ENCODE results near the gene GALNT12.

GALNT12 gene

GRCh38 chr9:98869078-98869745, 61.7 kb downstream of the GALNT12 start:
- Mint-ChIP-seq H3K27me3 (peaks cover 41 to 75% of the 10 kb centered on the region in 2 donors), H3K27ac (no peak overlapping the region), H3K9me3 (no peaks in the 10 kb centered on the region), H3K4me3 (no peak overlapping the region), H3K4me1 (ENCODE audit: low read depth in 2 of 2) (no peaks in the 10 kb centered on the region), H3K36me3 (ENCODE audit: insufficient read depth) (no peaks in the 10 kb centered on the region)
- no peak for DNase-seq
- no peak for ATAC-seq (replicated peaks)

GRCh38 chr9:98869866-98870265, 62.4 kb downstream of the GALNT12 start:
- Mint-ChIP-seq H3K27me3 (peaks cover 34 to 68% of the 10 kb centered on the region in 2 donors), H3K9me3 (no peaks in the 10 kb centered on the region)

GRCh38 chr9:98870782-98871557, 63.5 kb downstream of the GALNT12 start:
- Mint-ChIP-seq H3K27me3 (peaks cover 23 to 57% of the 10 kb centered on the region in 2 donors), H3K4me3 (no peak overlapping the region), H3K4me1 (ENCODE audit: low read depth in 2 of 2) (no peaks in the 10 kb centered on the region), H3K27ac (no peak overlapping the region), H3K36me3 (ENCODE audit: insufficient read depth) (no peaks in the 10 kb centered on the region), H3K9me3 (no peaks in the 10 kb centered on the region)
- no peak for ATAC-seq (replicated peaks)
- DNase-seq: no peak

More at GRCh38 chr9:98869866-98870265, 62.4 kb downstream of the GALNT12 start:
- Mint-ChIP-seq H3K36me3 (ENCODE audit: insufficient read depth) (no peaks in the 10 kb centered on the region), H3K27ac (no peak overlapping the region), H3K4me1 (ENCODE audit: low read depth in 2 of 2) (no peaks in the 10 kb centered on the region), H3K4me3 (no peak overlapping the region)
- DNase-seq (no peak), ATAC-seq (replicated peaks) (no peak)

GRCh38 chr9:98871558-98872065, 64.1 kb downstream of the GALNT12 start:
- Mint-ChIP-seq H3K4me3 (no peak overlapping the region), H3K4me1 (ENCODE audit: low read depth in 2 of 2) (no peaks in the 10 kb centered on the region), H3K27me3 (peaks cover 21 to 51% of the 10 kb centered on the region in 2 donors), H3K36me3 (ENCODE audit: insufficient read depth) (no peaks in the 10 kb centered on the region), H3K27ac (no peak overlapping the region), H3K9me3 (no peaks in the 10 kb centered on the region)
- DNase-seq (no peak), ATAC-seq (replicated peaks) (no peak)

- no peak for DNase-seq
- Mint-ChIP-seq H3K36me3 (ENCODE audit: insufficient read depth) (no peaks in the 10 kb centered on the region), H3K9me3 (no peaks in the 10 kb centered on the region), H3K27me3 (peaks cover 33 to 57% of the 10 kb centered on the region in 2 donors), H3K27ac (no peak overlapping the region), H3K4me3 (no peak overlapping the region), H3K4me1 (ENCODE audit: low read depth in 2 of 2) (no peaks in the 10 kb centered on the region)
- no peak for ATAC-seq (replicated peaks)
These were observed 66.1 kb downstream of the GALNT12 start for GRCh38 chr9:98873526-98873925.

- H3K27me3 Mint-ChIP-seq: peaks cover 36 to 62% of the 10 kb centered on the region in 2 donors
- no peaks in the 10 kb centered on the region for H3K4me1 Mint-ChIP-seq (ENCODE audit: low read depth in 2 of 2)
- no peak for ATAC-seq (replicated peaks)
- H3K36me3 Mint-ChIP-seq (ENCODE audit: insufficient read depth): no peaks in the 10 kb centered on the region
- H3K27ac Mint-ChIP-seq: no peak overlapping the region
- H3K4me3 Mint-ChIP-seq: no peak overlapping the region
- DNase-seq: no peak
- no peaks in the 10 kb centered on the region for H3K9me3 Mint-ChIP-seq
These were observed 66.5 kb downstream of the GALNT12 start for GRCh38 chr9:98873951-98874371.

- Mint-ChIP-seq H3K27me3 (peaks cover 41 to 70% of the 10 kb centered on the region in 2 donors), H3K4me1 (ENCODE audit: low read depth in 2 of 2) (no peaks in the 10 kb centered on the region), H3K27ac (no peak overlapping the region), H3K4me3 (no peak overlapping the region), H3K9me3 (no peaks in the 10 kb centered on the region), H3K36me3 (ENCODE audit: insufficient read depth) (no peaks in the 10 kb centered on the region)
- no peak for DNase-seq
- ATAC-seq (replicated peaks): no peak
These were observed 67.3 kb downstream of the GALNT12 start for GRCh38 chr9:98874721-98875255.

GRCh38 chr9:98875536-98875935, 68.1 kb downstream of the GALNT12 start:
- H3K4me1 Mint-ChIP-seq (ENCODE audit: low read depth in 2 of 2): no peaks in the 10 kb centered on the region
- no peaks in the 10 kb centered on the region for H3K36me3 Mint-ChIP-seq (ENCODE audit: insufficient read depth)
- no peaks in the 10 kb centered on the region for H3K9me3 Mint-ChIP-seq
- DNase-seq: no peak
- peaks cover 40 to 72% of the 10 kb centered on the region in 2 donors for H3K27me3 Mint-ChIP-seq
- no peak overlapping the region for H3K4me3 Mint-ChIP-seq
- no peak for ATAC-seq (replicated peaks)
- no peak overlapping the region for H3K27ac Mint-ChIP-seq

- no peak for DNase-seq
- Mint-ChIP-seq H3K27ac (no peak overlapping the region), H3K4me1 (ENCODE audit: low read depth in 2 of 2) (no peaks in the 10 kb centered on the region), H3K4me3 (no peak overlapping the region), H3K27me3 (peaks cover 34 to 69% of the 10 kb centered on the region in 2 donors), H3K36me3 (ENCODE audit: insufficient read depth) (no peaks in the 10 kb centered on the region), H3K9me3 (no peaks in the 10 kb centered on the region)
- ATAC-seq (replicated peaks): no peak
These were observed 69.8 kb downstream of the GALNT12 start for GRCh38 chr9:98877311-98877710.

- DNase-seq: no peak
- H3K4me1 Mint-ChIP-seq (ENCODE audit: low read depth in 2 of 2): no peaks in the 10 kb centered on the region
- peaks cover 37 to 68% of the 10 kb centered on the region in 2 donors for H3K27me3 Mint-ChIP-seq
- H3K9me3 Mint-ChIP-seq: no peaks in the 10 kb centered on the region
- no peak overlapping the region for H3K4me3 Mint-ChIP-seq
- ATAC-seq (replicated peaks): no peak
- H3K36me3 Mint-ChIP-seq (ENCODE audit: insufficient read depth): no peaks in the 10 kb centered on the region
- H3K27ac Mint-ChIP-seq: no peak overlapping the region
These were observed 71.9 kb downstream of the GALNT12 start for GRCh38 chr9:98879094-98879962.

GRCh38 chr9:98879963-98880310, 72.5 kb downstream of the GALNT12 start:
- Mint-ChIP-seq H3K27me3 (peaks cover 43 to 74% of the 10 kb centered on the region in 2 donors), H3K9me3 (no peaks in the 10 kb centered on the region), H3K4me1 (ENCODE audit: low read depth in 2 of 2) (no peaks in the 10 kb centered on the region), H3K27ac (no peak overlapping the region), H3K4me3 (no peak overlapping the region), H3K36me3 (ENCODE audit: insufficient read depth) (no peaks in the 10 kb centered on the region)
- no peak for ATAC-seq (replicated peaks)
- DNase-seq: no peak

GRCh38 chr9:98880311-98881015, 73.0 kb downstream of the GALNT12 start:
- peaks cover 48 to 79% of the 10 kb centered on the region in 2 donors for H3K27me3 Mint-ChIP-seq
- H3K27ac Mint-ChIP-seq: peak overlapping the region in 1 of 2 donors; percentile 22
- no peaks in the 10 kb centered on the region for H3K4me1 Mint-ChIP-seq (ENCODE audit: low read depth in 2 of 2)
- DNase-seq (no peak), ATAC-seq (replicated peaks) (no peak)
- H3K4me3 Mint-ChIP-seq: no peak overlapping the region
- H3K36me3 Mint-ChIP-seq (ENCODE audit: insufficient read depth): no peaks in the 10 kb centered on the region
- H3K9me3 Mint-ChIP-seq: no peaks in the 10 kb centered on the region
